GM19240 (cell line): Measurements from ENCODE around the gene UPP1.
A peak's percentile ranks its signal among the peaks of the same experiment; 100 is the strongest.

Experiments used
- DNase-seq: peaks from one replicate; pipeline ENCODE4 v3.0.0; 2011; ENCODE audit warnings: low spot score; ENCODE audit not compliant: insufficient read length

The UPP1 gene

GRCh38 chr7:48085433-48085791 lies 3.7 kb upstream of the UPP1 start:
- no peak for DNase-seq

GRCh38 chr7:48085942-48086341 lies 3.1 kb upstream of the UPP1 start:
- no peak for DNase-seq

DNA sequence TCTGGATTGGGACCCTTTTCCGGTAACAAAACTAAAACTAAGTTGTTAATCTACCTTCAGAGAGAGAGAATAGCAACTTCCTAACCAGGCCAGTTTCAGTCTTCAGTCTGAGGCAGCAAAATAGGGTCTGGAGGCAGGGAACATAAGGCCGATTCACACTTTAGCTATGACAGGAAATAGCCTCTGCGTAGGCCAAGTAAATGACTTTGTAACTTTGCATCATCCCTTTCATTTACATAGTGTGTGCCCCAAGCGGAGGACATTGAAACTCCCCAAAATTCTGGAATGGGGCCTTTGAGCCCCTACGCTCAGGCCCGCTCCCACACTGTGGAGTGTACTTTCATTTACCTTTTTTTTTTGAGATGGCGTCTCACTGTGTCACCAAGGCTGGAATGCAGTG lies 1.7 kb upstream of the UPP1 start:
- DNase-seq, result no peak

- no peak for DNase-seq
These were observed 463 bp upstream of the UPP1 start for GRCh38 chr7:48088559-48089045.

DNA sequence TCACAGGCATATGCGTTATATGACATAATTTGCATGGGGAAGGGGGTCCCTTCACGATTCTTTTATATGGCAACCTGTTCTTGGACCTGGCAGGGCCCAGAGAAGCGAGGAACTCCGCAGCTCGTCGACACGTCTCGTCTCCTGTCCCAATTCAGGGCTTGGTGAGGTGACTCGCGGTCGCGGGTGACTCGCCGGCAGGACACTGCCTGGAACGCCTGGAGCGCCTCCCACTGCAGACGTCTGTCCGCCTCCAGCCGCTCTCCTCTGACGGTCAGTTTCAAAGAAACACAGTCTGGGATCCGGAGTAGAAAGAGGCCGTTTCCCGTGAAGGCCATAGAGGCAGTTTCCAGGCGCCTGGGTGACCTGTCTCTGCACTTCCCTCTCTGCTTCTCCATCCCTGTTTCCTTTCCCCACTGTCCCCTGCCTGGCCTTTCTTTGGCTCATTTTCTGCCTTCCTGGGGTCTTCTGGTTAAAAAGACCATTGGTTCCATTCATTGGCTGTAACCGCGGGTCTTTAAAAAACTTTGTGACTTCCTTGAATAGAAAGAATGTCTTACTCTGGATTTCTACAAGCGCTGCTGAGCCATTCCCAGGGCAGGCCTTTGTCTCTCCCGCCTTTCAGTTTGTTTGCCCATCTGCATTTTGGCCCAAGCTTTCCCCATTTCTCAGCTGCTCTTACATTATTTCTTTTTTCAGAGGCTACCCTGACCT lies 1.2 kb downstream of the UPP1 start:
- no peak for DNase-seq

- DNase-seq, result no peak
These were observed 2.7 kb downstream of the UPP1 start for GRCh38 chr7:48091506-48092433.

DNA sequence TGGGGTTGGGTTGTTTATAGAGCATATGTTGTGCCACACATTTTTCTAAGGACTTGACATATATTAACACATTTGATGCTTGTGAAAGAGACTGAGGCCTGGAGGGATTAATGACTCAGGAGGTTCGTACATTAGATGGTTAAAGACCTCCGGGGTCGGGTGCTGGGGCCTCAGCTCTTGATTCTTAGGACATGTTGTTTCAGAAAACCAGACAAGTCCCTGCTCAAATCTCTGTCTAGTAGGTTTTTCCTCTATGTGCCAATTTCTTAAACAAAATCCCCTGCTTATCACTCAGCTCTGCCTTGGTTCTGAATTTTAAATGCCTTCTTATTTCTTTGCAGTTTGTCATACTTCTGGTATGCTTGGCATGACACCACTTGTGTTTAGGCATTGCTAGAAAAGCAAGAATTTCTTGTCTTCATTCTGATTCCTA lies 5.8 kb downstream of the UPP1 start:
- DNase-seq, result no peak

DNA sequence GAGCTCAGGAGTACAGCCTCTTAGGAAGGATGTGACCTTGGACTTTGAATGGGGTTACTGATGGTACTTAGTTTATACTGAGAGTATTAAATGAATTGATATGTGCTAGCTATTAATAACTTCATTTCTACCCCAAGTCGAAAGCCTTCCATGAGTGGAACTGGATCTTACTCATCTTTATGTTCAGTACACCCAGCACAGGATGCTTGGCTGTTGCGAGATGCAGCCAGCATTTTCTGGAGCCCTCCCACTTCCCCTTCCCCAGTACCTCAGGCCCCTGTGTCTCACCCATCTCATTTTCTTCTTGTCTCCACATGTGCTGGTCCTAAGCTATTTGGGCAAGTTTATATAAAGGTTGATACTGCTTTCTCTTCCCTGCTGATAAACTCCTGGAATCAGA lies 7.2 kb downstream of the UPP1 start:
- DNase-seq, result no peak

- DNase-seq, result no peak
These were observed 8.6 kb downstream of the UPP1 start for GRCh38 chr7:48097521-48098231.

DNA sequence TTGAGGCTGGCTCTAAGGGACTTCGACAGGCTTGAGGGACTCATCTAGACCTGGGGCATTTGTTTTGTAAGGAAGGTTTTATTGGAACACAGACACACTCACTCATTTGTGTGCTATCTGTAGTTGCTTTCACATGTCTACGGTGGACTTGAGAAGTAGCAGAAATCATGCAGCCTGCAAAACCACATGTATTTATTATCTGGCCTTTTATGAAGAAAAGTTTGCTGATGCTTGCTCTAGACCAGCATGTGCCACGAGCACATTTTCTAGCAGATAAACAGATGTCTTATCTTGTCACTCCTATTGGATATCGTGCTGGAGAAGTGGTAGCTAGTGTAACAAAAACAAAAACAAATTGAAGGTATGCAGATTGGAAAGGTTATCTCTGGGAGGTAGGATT lies 9.8 kb downstream of the UPP1 start:
- DNase-seq, result no peak

DNA sequence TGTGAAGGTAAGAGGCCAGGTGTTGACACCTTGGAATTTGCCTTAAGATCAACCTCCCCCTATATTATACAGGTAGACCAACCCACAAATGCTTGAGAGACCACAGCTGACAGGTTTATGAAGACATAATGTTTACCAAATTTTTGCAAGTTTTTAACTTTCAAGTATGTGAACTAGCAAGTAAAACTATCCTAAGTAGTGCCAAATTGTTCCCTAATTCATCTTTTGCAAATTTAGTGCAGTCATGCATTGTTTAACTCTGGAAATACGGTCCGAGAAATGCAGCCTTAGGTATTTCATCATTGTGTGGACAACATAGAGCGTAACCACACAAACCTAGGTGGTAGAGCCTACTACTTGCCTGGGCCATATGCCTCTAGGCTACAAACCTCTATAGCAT lies 10.7 kb downstream of the UPP1 start:
- DNase-seq, result no peak

GRCh38 chr7:48101352-48101751 lies 12.3 kb downstream of the UPP1 start:
- no peak for DNase-seq

DNA sequence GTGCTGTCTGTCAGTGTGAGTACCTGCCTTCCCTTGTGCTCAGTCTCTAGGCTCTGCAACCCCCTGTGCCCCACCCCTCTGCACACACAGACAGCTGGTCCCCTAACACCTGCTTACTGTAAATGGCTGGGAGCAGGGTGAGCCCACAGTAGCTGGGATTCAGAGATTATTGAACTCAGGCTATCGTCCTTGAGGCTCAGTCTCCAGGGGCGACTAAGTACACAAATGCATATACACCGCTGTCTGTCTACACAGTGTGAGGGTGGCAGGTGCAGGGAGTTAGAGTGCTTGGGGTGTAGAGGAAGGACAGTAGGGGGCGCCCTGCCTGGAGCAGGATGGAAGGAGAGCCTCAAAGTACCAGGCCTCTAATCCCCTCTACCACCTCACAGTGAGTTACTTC lies 12.9 kb downstream of the UPP1 start:
- no peak for DNase-seq

GRCh38 chr7:48102530-48102929 lies 13.5 kb downstream of the UPP1 start:
- no peak for DNase-seq

- no peak for DNase-seq
These were observed 16.0 kb downstream of the UPP1 start for GRCh38 chr7:48105045-48105444.

- no peak for DNase-seq
These were observed 18.0 kb downstream of the UPP1 start for GRCh38 chr7:48106906-48107659.

- no peak for DNase-seq
These were observed 18.9 kb downstream of the UPP1 start for GRCh38 chr7:48107926-48108472.

DNA sequence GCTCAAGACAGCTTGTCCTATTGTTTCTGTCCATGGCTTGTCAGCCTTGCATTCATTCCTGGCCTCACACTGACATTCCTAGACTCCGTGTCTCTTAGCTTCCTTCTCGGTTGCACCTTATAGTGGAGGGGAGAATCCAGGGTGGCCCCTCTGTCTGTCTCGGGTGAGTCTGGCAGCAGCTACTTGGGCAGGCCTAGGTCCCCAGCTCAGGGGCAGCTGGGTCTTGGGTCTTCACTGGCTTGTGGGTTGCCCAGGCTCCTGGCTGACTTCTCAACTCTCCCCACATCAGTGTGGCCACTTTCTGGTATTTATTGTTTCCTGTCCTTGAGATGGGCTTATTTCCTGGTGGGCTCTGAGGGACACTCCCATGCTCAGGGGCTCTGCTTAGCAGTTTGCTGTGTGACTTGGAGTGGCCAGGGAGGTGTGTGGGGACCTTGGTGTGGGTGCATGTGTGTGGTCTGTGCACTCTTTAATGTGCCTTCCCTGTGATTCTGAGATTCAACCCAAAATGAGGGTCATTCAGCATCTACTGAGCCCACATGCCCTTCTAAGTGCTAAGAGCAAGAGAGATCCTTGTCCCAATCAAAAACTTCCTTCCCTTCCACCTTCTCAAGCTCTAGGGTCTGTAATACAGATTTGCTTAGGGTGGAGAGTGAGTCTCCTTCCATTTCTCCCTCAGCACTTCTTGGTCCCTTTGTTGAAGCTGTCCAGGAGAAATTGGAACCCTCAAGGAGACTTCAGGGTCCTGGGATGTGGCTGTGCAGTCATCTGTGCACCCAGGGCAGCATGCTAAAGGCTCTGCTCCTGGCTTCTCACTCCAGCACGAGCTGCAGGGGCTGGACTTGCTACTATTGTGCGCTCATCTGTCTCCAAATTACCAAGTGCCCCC lies 20.1 kb downstream of the UPP1 start:
- DNase-seq, result no peak

DNA sequence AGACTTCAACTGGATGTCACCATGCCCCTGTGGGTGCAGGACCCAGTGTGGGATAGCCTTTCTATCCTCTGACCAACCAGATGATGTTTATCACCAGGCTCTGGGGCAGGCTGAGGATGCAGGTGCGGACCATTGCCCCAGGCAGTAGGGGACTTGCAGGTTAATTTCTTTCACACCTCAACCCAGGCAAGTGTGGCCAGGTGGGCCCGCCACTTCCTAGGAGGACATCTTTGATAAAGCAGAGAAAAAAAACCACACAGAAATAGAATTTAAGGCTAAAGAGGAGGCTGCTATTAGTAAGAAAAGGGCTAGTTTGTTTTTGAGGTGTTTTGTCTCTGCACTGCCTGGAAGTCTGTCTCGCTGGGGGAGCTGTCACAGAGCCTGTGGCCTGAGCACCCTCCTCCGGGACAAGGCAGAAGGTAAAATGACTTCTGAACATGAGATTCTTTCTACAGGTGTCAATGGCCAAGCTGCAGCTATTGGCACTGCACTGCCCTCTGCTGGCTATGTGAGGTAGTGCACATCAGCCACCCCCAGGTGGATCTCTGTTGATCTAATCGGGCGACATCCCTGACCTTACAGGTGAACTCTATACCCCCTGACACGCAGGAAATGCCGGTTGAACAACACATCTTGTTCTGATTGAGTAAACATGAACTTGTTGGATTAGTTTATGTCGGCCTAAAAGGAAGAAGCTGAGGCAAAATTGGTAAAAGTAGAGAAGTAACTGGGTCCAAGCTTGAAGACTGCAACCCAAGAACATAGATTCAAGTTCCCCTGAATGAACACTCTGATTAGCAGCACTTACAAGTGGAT lies 21.0 kb downstream of the UPP1 start:
- peak; percentile 69 for DNase-seq
